GM12801 (cell line): ENCODE results near the gene FOXP1.

Source experiments
- CTCF ChIP-seq: IDR thresholded peaks from one replicate; pipeline ENCODE4 v1.5.1; 2011; ENCODE audit warnings: control low read depth; ENCODE audit not compliant: insufficient read length; ENCODE audit errors: extremely low read depth

The FOXP1 gene

GRCh38 chr3:71462586-71462985 lies 120.9 kb downstream of the FOXP1 start:
- TF ChIP-seq CTCF = no peak

GRCh38 chr3:71461749-71462483 lies 121.6 kb downstream of the FOXP1 start:
- TF ChIP-seq CTCF = no peak

- TF ChIP-seq CTCF = no peak
Measured at GRCh38 chr3:71461114-71461513, 122.4 kb downstream of the FOXP1 start.

GRCh38 chr3:71458895-71459294 lies 124.6 kb downstream of the FOXP1 start:
- no peak for TF ChIP-seq CTCF

- TF ChIP-seq CTCF = no peak
Measured at GRCh38 chr3:71456826-71457225, 126.7 kb downstream of the FOXP1 start.

GRCh38 chr3:71456156-71456555 lies 127.4 kb downstream of the FOXP1 start:
- TF ChIP-seq CTCF = no peak

GRCh38 chr3:71454512-71455403 lies 128.8 kb downstream of the FOXP1 start:
- TF ChIP-seq CTCF = no peak
